GM12892 (cell line): ENCODE measurements around the gene KCNK10.

ENCODE experiments used
- POLR2A ChIP-seq: IDR thresholded peaks from 2 replicates; pipeline ENCODE4 v1.6.1; 2011; ENCODE audit warnings: low read depth, low read length, control low read depth
- TAF1 ChIP-seq: IDR thresholded peaks from 2 replicates; pipeline ENCODE4 v1.6.1; 2011; ENCODE audit warnings: low read depth, mild to moderate bottlenecking, control low read depth, low read length, borderline replicate concordance

- TF ChIP-seq TAF1: no peak
- TF ChIP-seq POLR2A: no peak
Observed at GRCh38 chr14:88248606-88249005, 74.5 kb downstream of the KCNK10 start.
